ENCODE measurements around the gene YPEL1.
A peak's percentile ranks its signal among the peaks of the same experiment; 100 is the strongest.

The YPEL1 gene

GRCh38 chr22:21735200-21736083 lies at the start of gene YPEL1:
TSS of gene YPEL1 (minus strand) at chr22:21735794. CDS start at chr22:21710744, 25,050 bp downstream.
- DNase-seq, result peak; percentile 93
- Histone ChIP-seq H3K9me3 (ENCODE audit: severe bottlenecking) (peaks cover 4% of the 10 kb centered on the region), H3K27ac (peak within 1 kb of the TSS; percentile 65), H3K27me3 (ENCODE audit: insufficient read depth, low read depth, severe bottlenecking) (no peaks in the 10 kb centered on the region), H3K4me3 (ENCODE audit: low read depth, low read length) (peak within 1 kb of the TSS; percentile 98), H3K36me3 (peaks cover 20% of the 10 kb centered on the region)
- TF ChIP-seq CTCF (IDR thresholded peaks at IDR 0.05; ENCODE audit: low read depth, low read length), result no peak

- no peaks in the 10 kb centered on the region for H3K9me3 ChIP-seq (ENCODE audit: severe bottlenecking)
- no peaks in the 10 kb centered on the region for H3K27me3 ChIP-seq (ENCODE audit: insufficient read depth, low read depth, severe bottlenecking)
- peaks cover 61% of the 10 kb centered on the region for H3K36me3 ChIP-seq
- no peak for TF ChIP-seq CTCF (IDR thresholded peaks at IDR 0.05; ENCODE audit: low read depth, low read length)
- no peak overlapping the region for H3K4me3 ChIP-seq (ENCODE audit: low read depth, low read length)
- no peak overlapping the region for H3K27ac ChIP-seq
- no peak for DNase-seq
Measured at GRCh38 chr22:21780259-21780658, 44.7 kb upstream of the YPEL1 start.

- Histone ChIP-seq H3K27ac (no peak overlapping the region), H3K36me3 (peaks cover 59% of the 10 kb centered on the region), H3K9me3 (ENCODE audit: severe bottlenecking) (no peaks in the 10 kb centered on the region), H3K4me3 (ENCODE audit: low read depth, low read length) (no peak overlapping the region), H3K27me3 (ENCODE audit: insufficient read depth, low read depth, severe bottlenecking) (no peaks in the 10 kb centered on the region)
- DNase-seq, result no peak
- no peak for TF ChIP-seq CTCF (IDR thresholded peaks at IDR 0.05; ENCODE audit: low read depth, low read length)
Measured at GRCh38 chr22:21779444-21779843, 43.9 kb upstream of the YPEL1 start.

- no peak overlapping the region for H3K27ac ChIP-seq
- H3K36me3 ChIP-seq, result peaks cover 58% of the 10 kb centered on the region
- TF ChIP-seq CTCF (IDR thresholded peaks at IDR 0.05; ENCODE audit: low read depth, low read length), result no peak
- DNase-seq, result no peak
- no peaks in the 10 kb centered on the region for H3K9me3 ChIP-seq (ENCODE audit: severe bottlenecking)
- no peak overlapping the region for H3K4me3 ChIP-seq (ENCODE audit: low read depth, low read length)
- no peaks in the 10 kb centered on the region for H3K27me3 ChIP-seq (ENCODE audit: insufficient read depth, low read depth, severe bottlenecking)
Measured at GRCh38 chr22:21778705-21779363, 43.2 kb upstream of the YPEL1 start.

- H3K27ac ChIP-seq, result no peak overlapping the region
- peaks cover 79% of the 10 kb centered on the region for H3K36me3 ChIP-seq
- DNase-seq, result no peak
- no peak overlapping the region for H3K4me3 ChIP-seq (ENCODE audit: low read depth, low read length)
- H3K27me3 ChIP-seq (ENCODE audit: insufficient read depth, low read depth, severe bottlenecking), result no peaks in the 10 kb centered on the region
- TF ChIP-seq CTCF (IDR thresholded peaks at IDR 0.05; ENCODE audit: low read depth, low read length), result no peak
- no peaks in the 10 kb centered on the region for H3K9me3 ChIP-seq (ENCODE audit: severe bottlenecking)
Measured at GRCh38 chr22:21771631-21771976, 36.0 kb upstream of the YPEL1 start.

All from WERI-Rb-1 (cell line).